Astrocyte of the spinal cord (primary cell): ENCODE measurements around the gene KRT10.

ENCODE experiments used
- DNase-seq: peaks from one replicate; pipeline ENCODE4 v3.0.0; 2011; ENCODE audit warnings: low read depth, low spot score
- H3K4me3 ChIP-seq: 2 replicates; pipeline ENCODE4 v1.5.1; 2011; ENCODE audit warnings: low read depth, mild to moderate bottlenecking, low read length, moderate library complexity
- CTCF ChIP-seq: IDR thresholded peaks from 2 replicates; pipeline ENCODE4 v1.5.1; 2012; ENCODE audit warnings: low read depth, mild to moderate bottlenecking, low read length, inconsistent platforms
- in situ Hi-C: cut with HindIII; loops from 2 replicates; pipeline ENCODE4 v1.10.0; 2017; ENCODE audit warnings: low sequenced_read_pairs

The KRT10 gene

GRCh38 chr17:40791111-40791510 lies 31.3 kb downstream of the KRT10 start:
- no peak for DNase-seq
- H3K4me3 ChIP-seq = no peak overlapping the region
- no peak for TF ChIP-seq CTCF
- in situ Hi-C loops = no loop called here

GRCh38 chr17:40782450-40782849 lies 40.0 kb downstream of the KRT10 start, which contains the start of gene KRT27:
KRT27 (minus strand) TSS chr17:40782550; CDS start chr17:40782493, 57 bp downstream.
- no peak for TF ChIP-seq CTCF
- DNase-seq = no peak
- in situ Hi-C loops = no loop called here
- no peak within 1 kb of the TSS for H3K4me3 ChIP-seq

GRCh38 chr17:40779181-40779909 lies 43.1 kb downstream of the KRT10 start:
- no peak for TF ChIP-seq CTCF
- peak overlapping the region; percentile 12 for H3K4me3 ChIP-seq
- in situ Hi-C loops = no loop called here
- DNase-seq = no peak

GRCh38 chr17:40778461-40778860 lies 44.0 kb downstream of the KRT10 start:
- no peak overlapping the region for H3K4me3 ChIP-seq
- in situ Hi-C loops = no loop called here

GRCh38 chr17:40777971-40778370 lies 44.4 kb downstream of the KRT10 start:
- no peak overlapping the region for H3K4me3 ChIP-seq
- TF ChIP-seq CTCF = no peak
- in situ Hi-C loops = no loop called here
- DNase-seq = no peak

More at GRCh38 chr17:40778461-40778860, 44.0 kb downstream of the KRT10 start:
- DNase-seq = no peak
- no peak for TF ChIP-seq CTCF

GRCh38 chr17:40777459-40777858 lies 45.0 kb downstream of the KRT10 start:
- in situ Hi-C loops = no loop called here
- TF ChIP-seq CTCF = no peak
- DNase-seq = no peak
- no peak overlapping the region for H3K4me3 ChIP-seq

DNA sequence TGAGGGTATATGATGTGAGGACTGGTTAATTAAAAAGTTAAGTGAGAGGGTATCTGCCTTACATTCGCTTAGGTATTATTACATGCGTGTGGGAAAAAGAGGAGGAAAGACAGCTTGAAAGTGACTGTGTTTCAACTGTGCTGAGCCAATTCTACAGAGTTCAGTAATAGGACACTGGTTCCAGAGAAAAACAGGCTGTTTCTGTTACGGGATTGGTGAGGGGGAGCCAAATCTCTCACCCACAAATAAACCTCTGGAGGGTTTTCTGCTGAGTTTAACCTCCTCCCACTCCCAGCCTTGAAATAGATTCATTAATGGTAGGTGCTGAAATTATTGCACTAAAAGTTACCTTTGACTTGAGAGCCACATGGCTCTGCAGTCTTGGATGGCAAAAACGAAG lies 46.5 kb downstream of the KRT10 start:
- in situ Hi-C loops = no loop called here
- TF ChIP-seq CTCF = no peak
- DNase-seq = no peak
- no peak overlapping the region for H3K4me3 ChIP-seq
